Measurements from ENCODE around the gene SARM1.

- TF ChIP-seq CTCF (IDR thresholded peaks at IDR 0.05) (no peak), POLR2A (IDR thresholded peaks at IDR 0.05) (no peak)
Measured at GRCh38 chr17:28415886-28416285, 44.4 kb downstream of the SARM1 start.
